Vagina (tissue), 2 donors: ENCODE results near the gene NR3C2. TPM values are rescaled to one million over a fixed set of nuclear protein-coding genes. Genes with fewer than 3 reads are reported as not detected.
"Not testable (repeated sequence)": the region's sequence is repeated elsewhere in the genome, so short reads cannot be mapped to it uniquely, and the experiment has no call there.

Experiments used
- DNase-seq, 2 donors: peaks; one replicate each; pipeline ENCODE4 v3.0.0-alpha.2; 2017; ENCODE audit errors: extremely low spot score in 2 of 2
- H3K27ac ChIP-seq: fragments of 200-600 bp; sonication (generic); one replicate; pipeline ENCODE4 v1.5.1; 2019
- H3K27me3 ChIP-seq: fragments of 200-600 bp; sonication (generic); one replicate; pipeline ENCODE4 v1.5.1; 2019
- H3K36me3 ChIP-seq, 2 donors: fragments of 200-600 bp; sonication (generic); one replicate each; pipeline ENCODE4 v1.5.1; 2017 to 2019
- H3K4me1 ChIP-seq: fragments of 200-600 bp; sonication (generic); one replicate; pipeline ENCODE4 v1.5.1; 2019
- H3K4me3 ChIP-seq, 2 donors: fragments of 200-600 bp; sonication (generic); 1 replicate in 1 of 2; 2 replicates in 1 of 2; pipeline ENCODE4 v1.5.1; 2016 to 2019
- H3K9me3 ChIP-seq: fragments of 200-600 bp; sonication (generic); one replicate; pipeline ENCODE4 v1.5.1; 2019
- CTCF ChIP-seq, 3 experiments: fragments of 450-650 bp in 2 of 3; fragments of 200-600 bp in 1 of 3; sonication (generic) in 1 of 3; IDR thresholded peaks; one replicate each; pipeline ENCODE4 v1.5.1; 2017 to 2019; ENCODE audit warnings: antibody characterized with exemption in 3 of 3, mild to moderate bottlenecking in 2 of 3, moderate library complexity in 2 of 3
- POLR2A ChIP-seq, 2 donors: fragments of 450-650 bp; IDR thresholded peaks; one replicate each; pipeline ENCODE4 v1.6.1; 2017; ENCODE audit warnings: antibody characterized with exemption in 2 of 2, mild to moderate bottlenecking in 2 of 2, moderate library complexity in 2 of 2
- POLR2AphosphoS5 ChIP-seq, 2 donors: sonication (generic); formaldehyde crosslinking; IDR thresholded peaks; one replicate each; pipeline ENCODE4 v1.9.0; 2017; ENCODE audit warnings: antibody characterized with exemption in 2 of 2, mild to moderate bottlenecking in 2 of 2, low read depth in 1 of 2; ENCODE audit not compliant: insufficient read depth in 1 of 2
- intact Hi-C: fragments of 100-400 bp; cut with DNase I; formaldehyde crosslinking; loops from one replicate; pipeline ENCODE4 v1.15.1; 2023
- total RNA-seq: library from RNA; depleted of rRNA; stranded (reverse); fragments of >200 nt; gene quantifications from one replicate; pipeline ENCODE4 v1.2.3, GENCODE V29; 2016

Gene NR3C2
- total RNA-seq, 1 donor from 2014 or later = 9.6 TPM

GRCh38 chr4:148196164-148196563 is 246.1 kb downstream of the NR3C2 start:
- no peak overlapping the region for H3K4me3 ChIP-seq
- intact Hi-C loops = no loop called here
- no peaks in the 10 kb centered on the region for H3K27me3 ChIP-seq
- H3K9me3 ChIP-seq = no peaks in the 10 kb centered on the region
- peaks cover 0 to 11% of the 10 kb centered on the region in 2 donors for H3K36me3 ChIP-seq
- TF ChIP-seq POLR2AphosphoS5 (IDR thresholded peaks at IDR 0.05; ENCODE audit: insufficient read depth in 1 of 2, low read depth in 1 of 2) (no peak), POLR2A (IDR thresholded peaks at IDR 0.05) (no peak), CTCF (IDR thresholded peaks at IDR 0.05) (no peak)
- no peak for DNase-seq
- no peaks in the 10 kb centered on the region for H3K4me1 ChIP-seq
- no peak overlapping the region for H3K27ac ChIP-seq

GRCh38 chr4:148192526-148192925 is 249.7 kb downstream of the NR3C2 start:
- Histone ChIP-seq H3K9me3 (no peaks in the 10 kb centered on the region), H3K4me1 (no peaks in the 10 kb centered on the region), H3K27ac (no peak overlapping the region), H3K4me3 (no peak overlapping the region), H3K27me3 (no peaks in the 10 kb centered on the region), H3K36me3 (peaks cover 0 to 11% of the 10 kb centered on the region in 2 donors)
- intact Hi-C loops = no loop called here
- TF ChIP-seq POLR2A (IDR thresholded peaks at IDR 0.05) = no peak
- TF ChIP-seq POLR2AphosphoS5 (IDR thresholded peaks at IDR 0.05; ENCODE audit: insufficient read depth in 1 of 2, low read depth in 1 of 2) = no peak
- TF ChIP-seq CTCF (IDR thresholded peaks at IDR 0.05) = no peak
- DNase-seq = no peak

DNA sequence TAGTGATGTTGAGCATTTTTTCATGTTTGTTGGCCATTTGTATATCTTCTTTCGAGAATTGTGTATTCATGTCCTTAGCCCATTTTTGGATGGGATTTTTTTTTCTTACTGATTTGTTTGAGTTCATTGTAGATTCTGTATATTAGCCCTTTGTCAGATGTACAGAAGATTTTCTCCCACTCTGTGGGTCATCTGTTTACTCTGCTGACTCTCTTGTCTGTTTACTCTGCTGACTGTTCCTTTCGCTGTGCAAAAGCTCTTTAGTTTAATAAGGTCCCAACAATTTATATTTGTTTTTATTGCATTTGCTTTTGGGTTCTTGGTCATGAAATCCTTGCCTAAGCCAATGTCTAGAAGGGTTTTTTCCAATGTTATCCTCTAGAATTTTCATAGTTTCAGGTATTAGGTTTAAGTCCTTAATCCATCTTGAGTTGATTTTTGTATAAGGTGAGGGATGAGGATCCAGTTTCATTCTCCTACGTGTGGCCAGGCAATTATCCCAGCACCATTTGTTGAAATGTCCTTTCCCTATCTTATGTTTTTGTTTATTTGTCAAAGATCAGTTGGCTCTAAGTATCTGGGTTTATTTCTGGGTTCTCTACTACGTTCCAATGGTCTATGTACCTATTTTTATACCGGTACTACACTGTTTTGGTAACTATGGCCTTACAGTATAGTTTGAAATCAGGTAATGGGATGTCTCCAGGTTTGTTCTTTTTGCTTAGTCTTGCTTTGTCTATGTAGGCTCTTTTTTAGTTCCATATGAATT is 254.6 kb downstream of the NR3C2 start:
- H3K9me3 ChIP-seq, H3K4me1 ChIP-seq, H3K4me3 ChIP-seq, DNase-seq, H3K36me3 ChIP-seq, H3K27me3 ChIP-seq, H3K27ac ChIP-seq, intact Hi-C loops: not testable (repeated sequence)

DNA sequence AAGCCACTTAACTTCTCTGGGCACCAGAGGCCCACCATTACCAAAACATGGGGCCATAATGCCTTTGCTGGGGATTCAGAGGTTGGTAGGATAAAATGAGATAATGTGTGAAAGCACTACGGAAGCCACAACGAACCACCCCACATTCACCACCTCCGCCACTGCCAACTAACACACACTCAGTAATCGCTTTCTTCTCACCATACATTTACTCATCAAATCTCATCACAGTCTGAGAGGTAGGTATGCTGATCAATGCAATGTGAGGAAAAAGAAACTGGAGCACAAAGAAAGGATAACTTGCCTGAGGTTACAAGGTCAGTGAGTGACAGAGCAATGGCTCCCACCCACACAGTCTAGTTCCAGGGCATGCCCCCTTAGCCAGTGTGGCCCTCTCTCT is 257.3 kb downstream of the NR3C2 start:
- no peak overlapping the region for H3K4me3 ChIP-seq
- no peak overlapping the region for H3K27ac ChIP-seq
- TF ChIP-seq POLR2A (IDR thresholded peaks at IDR 0.05) = no peak
- TF ChIP-seq POLR2AphosphoS5 (IDR thresholded peaks at IDR 0.05; ENCODE audit: insufficient read depth in 1 of 2, low read depth in 1 of 2) = no peak
- no peak for TF ChIP-seq CTCF (IDR thresholded peaks at IDR 0.05)
- H3K4me1 ChIP-seq = no peaks in the 10 kb centered on the region
- H3K36me3 ChIP-seq = no peaks in the 10 kb centered on the region
- H3K27me3 ChIP-seq = no peaks in the 10 kb centered on the region
- intact Hi-C loops = no loop called here
- no peak for DNase-seq
- no peaks in the 10 kb centered on the region for H3K9me3 ChIP-seq

DNA sequence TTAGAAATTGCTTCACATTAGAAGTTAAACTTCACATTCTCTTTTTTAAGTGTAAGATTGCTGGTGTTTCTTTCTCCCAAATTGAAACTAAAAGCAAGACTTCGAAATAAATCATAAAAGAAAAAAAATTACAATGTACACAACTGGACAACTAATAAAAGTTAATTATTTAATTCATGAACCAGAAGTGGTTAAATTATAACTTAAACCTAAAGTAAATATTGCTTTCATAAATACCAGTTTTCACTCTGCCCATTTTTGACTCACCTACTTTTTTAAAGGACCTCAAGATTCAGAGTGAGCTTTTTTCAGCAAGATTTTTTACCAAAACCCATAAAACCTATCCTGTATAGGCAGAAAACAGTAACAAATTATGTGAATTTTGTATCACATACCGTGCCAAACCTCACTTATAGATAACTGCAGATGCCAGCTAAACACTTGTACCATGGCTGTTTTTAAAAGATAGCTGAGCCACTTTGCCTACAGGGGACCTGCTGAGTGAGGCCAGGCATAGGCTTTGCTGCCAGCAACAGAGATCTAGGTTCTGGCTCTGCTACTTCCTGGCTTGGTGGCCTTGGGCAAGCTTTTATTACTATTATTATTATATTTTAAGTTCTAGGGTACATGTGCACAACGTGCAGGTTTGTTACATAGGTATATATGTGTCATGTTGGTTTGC is 259.8 kb downstream of the NR3C2 start:
- no peak for DNase-seq
- no peaks in the 10 kb centered on the region for H3K9me3 ChIP-seq
- no peaks in the 10 kb centered on the region for H3K4me1 ChIP-seq
- no peak overlapping the region for H3K27ac ChIP-seq
- no peaks in the 10 kb centered on the region for H3K36me3 ChIP-seq
- H3K4me3 ChIP-seq = no peak overlapping the region
- TF ChIP-seq POLR2A (IDR thresholded peaks at IDR 0.05) (no peak), POLR2AphosphoS5 (IDR thresholded peaks at IDR 0.05; ENCODE audit: insufficient read depth in 1 of 2, low read depth in 1 of 2) (no peak), CTCF (IDR thresholded peaks at IDR 0.05) (no peak)
- intact Hi-C loops = no loop called here
- H3K27me3 ChIP-seq = no peaks in the 10 kb centered on the region
